ENCODE results near the gene CACYBP.
A peak's percentile ranks its signal among the peaks of the same experiment; 100 is the strongest.
"Not testable (repeated sequence)": the region's sequence is repeated elsewhere in the genome, so short reads cannot be mapped to it uniquely, and the experiment has no call there.

Gene CACYBP

GRCh38 chr1:175013445-175013844 is 13.7 kb downstream of the CACYBP start:
- DNase-seq = peak in 1 of 2 experiments; percentile 8

DNA sequence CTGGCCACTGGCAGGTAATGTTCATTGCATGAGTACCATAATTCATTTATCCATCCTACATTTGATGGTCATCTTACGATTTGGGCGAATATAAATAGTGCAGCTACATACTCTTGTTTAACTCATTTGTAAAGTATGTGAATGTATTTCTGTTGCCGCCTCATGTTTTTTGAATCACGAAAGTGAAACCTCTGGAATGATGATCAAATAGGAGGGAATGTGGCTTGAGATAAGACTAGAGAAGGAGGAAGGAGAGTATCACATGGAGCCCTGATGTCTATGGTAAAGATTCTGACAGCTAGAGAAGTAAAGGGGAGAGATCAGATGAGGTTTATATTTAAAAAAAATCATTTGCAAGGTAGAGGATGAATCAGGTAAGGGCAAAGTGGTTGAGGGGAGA is 15.5 kb downstream of the CACYBP start:
- DNase-seq = no peak

- DNase-seq = no peak
These were observed 19.8 kb downstream of the CACYBP start for GRCh38 chr1:175019524-175019923.

- peak; percentile 90 to 97 for DNase-seq
These were observed 23.5 kb downstream of the CACYBP start, which contains the start of gene MRPS14 for GRCh38 chr1:175023043-175023921. TSS of gene MRPS14 (minus strand) at chr1:175023425. CDS start at chr1:175023408, 17 bp downstream.

- DNase-seq = not testable (repeated sequence)
These were observed 24.1 kb downstream of the CACYBP start for GRCh38 chr1:175023922-175024242.

- no peak for DNase-seq
These were observed 25.0 kb downstream of the CACYBP start for GRCh38 chr1:175024773-175025172.

- DNase-seq = no peak
These were observed 34.2 kb downstream of the CACYBP start for GRCh38 chr1:175033953-175034352.

GRCh38 chr1:175034775-175035174 is 35.0 kb downstream of the CACYBP start:
- no peak for DNase-seq

DNA sequence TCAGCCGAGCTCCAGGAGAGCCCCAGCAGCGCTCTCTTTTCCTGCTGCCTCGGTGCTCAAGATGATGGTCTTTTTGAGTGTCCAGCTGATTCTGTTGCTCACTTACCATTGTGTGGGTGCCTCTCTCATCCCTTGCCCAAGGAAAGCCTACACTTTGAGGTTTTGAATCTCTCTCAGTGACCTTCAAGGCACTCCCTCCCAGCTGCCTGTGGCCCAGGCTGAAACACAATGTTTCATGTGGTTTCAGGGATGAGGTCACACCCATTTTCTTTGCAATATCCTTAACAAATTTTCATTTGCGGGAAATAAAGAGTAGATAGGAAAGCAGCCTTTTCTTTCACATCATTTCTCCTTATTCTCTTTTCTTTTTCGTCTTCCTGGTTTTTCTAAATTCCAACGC is 36.1 kb downstream of the CACYBP start:
- no peak for DNase-seq

DNA sequence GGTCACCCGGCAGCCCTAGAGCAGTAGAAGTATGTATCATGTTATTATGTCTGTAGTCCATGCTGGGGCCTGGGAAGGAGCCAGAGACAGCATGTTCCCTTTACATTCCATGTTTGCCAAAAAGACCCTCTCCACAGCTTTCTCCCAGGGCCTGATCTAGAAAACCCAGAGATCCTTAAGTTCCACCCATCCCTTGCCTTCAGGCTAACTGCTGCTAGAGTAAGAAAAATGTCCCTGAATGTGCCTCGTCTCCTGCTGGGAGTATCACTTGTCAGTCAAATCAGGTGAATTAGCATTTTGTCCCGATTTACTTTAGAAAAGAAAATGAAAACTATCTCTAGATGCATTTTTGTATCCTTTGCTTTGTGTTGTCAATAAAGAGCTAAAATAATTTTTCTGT is 36.7 kb downstream of the CACYBP start:
- no peak for DNase-seq

- no peak for DNase-seq
These were observed 37.7 kb downstream of the CACYBP start for GRCh38 chr1:175037416-175037815.

DNA sequence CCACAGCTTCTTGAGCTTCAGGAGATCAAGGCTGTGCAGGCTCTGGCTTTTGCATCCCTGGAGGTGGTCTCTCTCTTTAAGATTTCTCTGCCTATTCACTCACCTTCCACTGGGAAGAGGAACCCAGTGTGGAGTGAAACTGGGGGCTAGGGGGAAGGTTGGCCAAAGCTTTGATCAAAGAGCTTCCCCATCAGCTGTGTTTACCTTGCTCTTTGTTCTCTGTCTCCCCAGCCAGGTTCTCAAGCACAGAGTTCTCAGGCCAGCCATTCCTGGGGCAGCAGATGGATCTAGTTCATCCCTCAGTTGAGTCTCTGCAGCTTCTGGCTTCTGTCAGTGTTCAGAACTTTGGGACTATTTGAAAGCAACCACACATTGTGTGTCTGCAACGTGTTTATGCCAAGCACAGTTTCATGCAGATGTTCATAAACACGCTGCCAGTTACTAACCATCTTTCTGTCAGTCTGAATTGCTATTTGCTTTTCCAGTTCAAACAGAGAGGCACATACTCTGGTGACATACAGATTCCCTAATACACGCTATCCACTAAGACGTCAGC is 40.7 kb downstream of the CACYBP start:
- no peak for DNase-seq

GRCh38 chr1:175042650-175043049 is 42.9 kb downstream of the CACYBP start:
- no peak for DNase-seq

DNA sequence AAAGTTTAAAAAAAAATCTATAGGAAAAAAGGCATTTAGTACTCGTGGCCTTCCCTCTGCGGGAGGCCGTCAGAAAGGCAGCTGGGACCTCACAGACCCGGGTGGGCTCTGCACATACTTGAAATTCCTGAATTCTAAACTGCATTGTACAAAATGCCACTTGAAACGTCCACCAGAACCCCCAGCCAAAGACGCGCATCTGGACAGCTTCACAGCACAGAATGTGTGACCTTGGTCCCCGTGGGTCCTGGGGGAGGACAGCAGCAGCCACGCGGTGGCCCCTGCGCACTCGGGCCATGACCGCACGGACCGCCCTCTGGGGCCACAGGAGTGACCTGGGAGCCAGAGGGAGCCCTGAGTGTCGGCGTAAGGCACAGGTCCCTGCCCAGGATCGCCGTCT is 44.1 kb downstream of the CACYBP start:
- DNase-seq = no peak

DNA sequence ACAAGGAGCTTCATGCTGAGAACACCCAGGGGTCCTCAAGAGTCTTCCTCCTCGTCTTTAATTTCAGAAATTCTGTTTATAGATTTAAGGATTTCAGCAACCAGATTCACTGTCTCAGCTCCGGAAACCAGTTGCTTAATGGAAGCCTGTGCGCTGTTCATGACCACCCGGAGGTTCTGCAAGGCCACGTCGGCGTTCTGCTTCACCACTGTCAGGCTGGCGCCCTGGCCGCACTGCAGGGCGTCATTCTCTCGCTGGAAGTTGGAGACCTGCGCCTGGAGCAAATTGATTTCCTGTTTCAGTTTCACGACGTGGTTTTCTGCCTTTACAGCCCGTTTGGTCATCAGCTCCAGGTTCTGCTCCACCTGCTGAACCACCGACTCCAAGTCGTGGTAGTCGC is 44.8 kb downstream of the CACYBP start:
- DNase-seq = not testable (repeated sequence)

GRCh38 chr1:175045097-175045496 is 45.4 kb downstream of the CACYBP start:
- DNase-seq = no peak

DNA sequence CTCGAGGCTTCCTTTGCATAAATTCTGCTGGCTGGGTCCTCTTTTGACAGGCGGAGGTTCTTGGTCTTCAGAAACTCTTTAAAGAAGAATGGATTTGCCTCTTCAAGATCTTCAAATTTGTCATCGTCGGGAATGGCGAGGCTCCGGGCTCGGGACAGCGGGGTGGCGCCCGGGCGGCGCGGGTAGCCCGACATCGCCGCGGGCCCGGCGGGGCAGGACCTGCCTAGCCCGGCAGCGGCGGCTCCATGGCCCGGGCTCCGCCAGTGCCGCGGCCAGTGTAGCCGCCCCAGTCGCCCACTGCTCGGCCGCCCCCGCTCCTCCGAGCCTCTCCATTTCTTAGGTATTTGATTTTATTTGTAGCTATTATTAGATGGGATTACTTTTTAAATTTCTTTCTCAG is 45.8 kb downstream of the CACYBP start:
- DNase-seq = no peak

DNA sequence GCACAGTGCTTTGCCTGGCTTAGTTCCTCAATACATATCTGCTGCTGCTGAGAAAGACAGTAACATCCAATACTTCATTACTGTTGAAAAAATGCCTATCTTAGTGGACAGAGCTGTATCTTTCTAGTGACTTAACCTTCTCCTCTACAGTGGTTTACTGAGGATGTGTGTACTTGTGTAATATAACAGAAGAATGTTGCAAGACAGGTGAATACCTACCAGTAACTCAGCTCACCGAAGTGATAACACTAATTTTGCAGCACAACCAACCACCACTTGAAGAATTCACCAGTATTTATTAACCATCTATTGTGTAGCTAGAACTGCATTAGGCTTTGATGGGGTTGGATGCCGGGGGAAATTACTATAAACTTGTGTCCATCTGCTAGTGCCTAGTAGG is 51.2 kb downstream of the CACYBP start:
- no peak for DNase-seq

GRCh38 chr1:175054736-175055135 is 55.0 kb downstream of the CACYBP start:
- DNase-seq = no peak
